ENCODE measurements around the gene IGF1R.

Gene IGF1R

DNA sequence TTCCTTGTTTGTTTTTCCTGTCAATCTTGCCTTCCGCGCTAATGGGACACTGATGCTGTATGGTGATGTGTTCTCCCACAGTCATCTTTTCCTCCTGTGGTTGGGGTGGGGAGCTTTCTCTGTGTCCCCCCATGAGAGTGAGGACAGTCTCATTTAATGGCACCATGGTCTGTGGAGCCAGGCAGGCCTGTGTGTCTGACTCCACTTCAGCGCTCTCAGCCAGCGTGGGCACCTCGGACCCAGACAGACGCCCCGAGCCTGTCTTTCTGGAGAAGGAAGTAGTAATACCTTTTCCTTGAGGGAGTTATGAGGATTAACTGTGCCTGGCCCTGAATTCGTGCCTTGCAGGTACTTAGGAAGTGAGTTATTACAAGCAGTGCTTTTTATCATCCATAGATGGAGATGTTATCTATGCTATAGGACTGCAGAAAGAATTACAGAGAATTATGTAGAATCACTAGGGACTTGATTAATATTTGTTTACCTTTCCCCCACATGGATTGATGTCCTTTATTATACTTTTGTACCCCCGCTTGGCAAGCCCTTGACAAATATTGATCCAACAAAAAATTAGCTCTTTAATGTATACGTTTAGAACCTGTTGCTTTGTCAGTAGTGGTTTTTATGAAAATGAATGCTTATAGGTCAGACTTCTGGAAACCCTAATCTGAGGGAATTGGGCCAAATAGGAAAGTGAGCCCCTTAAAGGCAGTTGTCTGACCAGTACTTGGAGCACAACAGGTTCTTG is 206.9 kb downstream of the IGF1R start:
- DNase-seq (ENCODE audit: low read depth in 1 of 2, low spot score in 1 of 2) = no peak

GRCh38 chr15:98855815-98856531 is 207.6 kb downstream of the IGF1R start:
- DNase-seq (ENCODE audit: low read depth in 1 of 2, low spot score in 1 of 2) = no peak

DNA sequence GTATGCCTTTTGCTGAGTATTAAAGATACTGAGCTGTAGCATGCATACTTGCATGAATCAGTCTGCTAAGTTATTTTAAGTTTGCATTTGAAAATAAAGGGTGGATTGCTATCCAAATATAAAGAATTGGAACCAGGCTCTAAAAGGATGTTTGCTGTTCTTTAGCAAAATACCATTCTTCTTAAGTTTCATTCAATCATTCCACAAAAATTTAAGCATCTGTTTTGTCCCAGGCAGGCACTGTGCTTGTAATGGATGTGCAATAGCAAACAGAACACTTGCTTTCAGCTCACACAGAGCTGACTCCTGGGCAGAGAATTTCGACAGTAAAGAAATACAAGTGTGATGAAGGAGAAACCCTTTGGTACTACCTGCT is 208.2 kb downstream of the IGF1R start:
- DNase-seq (ENCODE audit: low read depth in 1 of 2, low spot score in 1 of 2) = no peak

DNA sequence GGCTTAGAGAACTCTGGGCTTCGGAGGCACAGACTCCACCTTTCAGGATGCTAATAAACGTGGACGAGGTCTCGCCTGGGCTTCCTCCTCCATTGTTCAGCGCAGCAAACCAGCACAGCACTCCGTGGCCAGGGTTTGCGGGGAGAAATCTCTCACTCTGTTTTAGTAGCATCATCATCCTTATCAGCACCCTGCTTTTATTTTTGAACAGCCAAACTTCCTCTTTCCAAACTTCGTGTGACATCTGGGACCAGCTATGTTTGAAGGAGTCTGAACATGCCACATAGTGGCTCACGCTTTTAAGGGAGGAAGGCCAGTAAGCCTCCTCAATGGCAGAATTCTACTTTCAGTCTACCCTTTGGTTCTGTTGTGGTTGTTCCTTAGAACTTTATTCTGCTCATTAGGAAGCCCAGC is 210.3 kb downstream of the IGF1R start:
- no peak for DNase-seq (ENCODE audit: low read depth in 1 of 2, low spot score in 1 of 2)

- no peak for DNase-seq (ENCODE audit: low read depth in 1 of 2, low spot score in 1 of 2)
Measured at GRCh38 chr15:98859149-98859548, 210.8 kb downstream of the IGF1R start.

GRCh38 chr15:98860281-98861041 is 212.1 kb downstream of the IGF1R start:
- DNase-seq (ENCODE audit: low read depth in 1 of 2, low spot score in 1 of 2) = no peak

DNA sequence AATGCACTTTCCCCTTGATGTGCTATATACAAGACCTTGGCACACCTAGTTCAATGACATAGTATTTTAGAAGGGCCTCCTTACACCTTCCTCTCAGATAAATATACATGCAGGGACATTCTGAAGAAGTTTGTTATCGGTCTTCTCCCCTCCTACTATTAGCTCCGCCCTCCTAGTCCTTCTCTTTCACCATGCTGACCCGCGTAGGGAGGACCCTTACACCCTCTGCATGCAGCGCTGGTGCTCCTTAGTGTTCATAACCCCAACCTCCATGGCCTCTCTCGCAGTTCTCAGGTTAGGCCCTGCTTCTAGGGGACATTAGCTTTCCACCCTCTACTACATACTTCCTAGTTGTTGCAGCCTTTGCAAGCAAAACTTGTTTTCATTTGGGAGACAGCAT is 212.8 kb downstream of the IGF1R start:
- DNase-seq (ENCODE audit: low read depth in 1 of 2, low spot score in 1 of 2) = no peak

GRCh38 chr15:98863983-98864382 is 215.6 kb downstream of the IGF1R start:
- DNase-seq (ENCODE audit: low read depth in 1 of 2, low spot score in 1 of 2) = no peak

- peak; percentile 43 to 53 for DNase-seq (ENCODE audit: low read depth in 1 of 2, low spot score in 1 of 2)
Measured at GRCh38 chr15:98865397-98866339, 217.3 kb downstream of the IGF1R start.

- DNase-seq (ENCODE audit: low read depth in 1 of 2, low spot score in 1 of 2) = no peak
Measured at GRCh38 chr15:98866511-98866910, 218.2 kb downstream of the IGF1R start.

GRCh38 chr15:98868564-98868963 is 220.2 kb downstream of the IGF1R start:
- no peak for DNase-seq (ENCODE audit: low read depth in 1 of 2, low spot score in 1 of 2)

DNA sequence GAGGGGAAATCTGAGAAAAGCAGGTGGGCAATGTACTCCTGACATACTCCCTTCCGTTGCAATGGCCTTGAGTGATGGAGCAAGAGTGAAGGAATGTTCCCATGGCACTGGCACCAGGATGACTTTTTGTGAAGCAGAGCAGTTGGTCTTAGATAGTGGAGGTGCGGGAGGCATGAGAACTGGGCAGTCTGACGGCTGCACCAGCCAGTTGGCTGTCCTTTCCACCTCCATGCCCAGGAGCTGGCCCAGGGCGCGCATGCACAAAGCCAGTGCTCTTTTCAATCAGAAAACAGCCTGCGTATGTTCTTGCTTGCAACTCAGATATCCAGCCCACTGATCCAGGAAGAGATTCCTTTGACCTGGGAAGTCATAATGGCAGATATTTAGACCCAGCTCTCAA is 222.4 kb downstream of the IGF1R start:
- no peak for DNase-seq (ENCODE audit: low read depth in 1 of 2, low spot score in 1 of 2)

GRCh38 chr15:98872774-98873173 is 224.4 kb downstream of the IGF1R start:
- no peak for DNase-seq (ENCODE audit: low read depth in 1 of 2, low spot score in 1 of 2)

GRCh38 chr15:98873441-98874218 is 225.3 kb downstream of the IGF1R start:
- DNase-seq (ENCODE audit: low read depth in 1 of 2, low spot score in 1 of 2) = no peak

DNA sequence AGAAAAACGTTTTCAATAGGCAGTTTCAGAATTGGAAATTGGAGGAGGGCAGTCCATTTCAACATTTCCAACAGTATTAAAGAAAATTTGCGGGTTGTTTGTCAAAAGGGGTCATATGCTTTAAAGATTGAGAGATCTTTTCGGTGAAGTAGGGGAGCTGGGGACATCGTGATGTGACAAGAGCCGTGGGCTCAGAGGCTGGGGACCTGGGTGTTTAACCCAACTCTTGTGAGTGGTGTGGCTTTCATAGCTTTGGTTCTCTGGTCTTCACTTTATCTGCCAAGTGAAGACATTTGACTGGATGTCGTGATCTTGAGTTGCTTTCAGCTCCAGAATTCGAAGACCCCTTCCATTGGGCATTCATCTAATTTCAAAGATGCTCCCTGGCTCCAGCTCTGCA is 226.0 kb downstream of the IGF1R start:
- DNase-seq (ENCODE audit: low read depth in 1 of 2, low spot score in 1 of 2) = no peak

- no peak for DNase-seq (ENCODE audit: low read depth in 1 of 2, low spot score in 1 of 2)
Measured at GRCh38 chr15:98874773-98875172, 226.4 kb downstream of the IGF1R start.

GRCh38 chr15:98875309-98875708 is 227.0 kb downstream of the IGF1R start:
- DNase-seq (ENCODE audit: low read depth in 1 of 2, low spot score in 1 of 2) = no peak

DNA sequence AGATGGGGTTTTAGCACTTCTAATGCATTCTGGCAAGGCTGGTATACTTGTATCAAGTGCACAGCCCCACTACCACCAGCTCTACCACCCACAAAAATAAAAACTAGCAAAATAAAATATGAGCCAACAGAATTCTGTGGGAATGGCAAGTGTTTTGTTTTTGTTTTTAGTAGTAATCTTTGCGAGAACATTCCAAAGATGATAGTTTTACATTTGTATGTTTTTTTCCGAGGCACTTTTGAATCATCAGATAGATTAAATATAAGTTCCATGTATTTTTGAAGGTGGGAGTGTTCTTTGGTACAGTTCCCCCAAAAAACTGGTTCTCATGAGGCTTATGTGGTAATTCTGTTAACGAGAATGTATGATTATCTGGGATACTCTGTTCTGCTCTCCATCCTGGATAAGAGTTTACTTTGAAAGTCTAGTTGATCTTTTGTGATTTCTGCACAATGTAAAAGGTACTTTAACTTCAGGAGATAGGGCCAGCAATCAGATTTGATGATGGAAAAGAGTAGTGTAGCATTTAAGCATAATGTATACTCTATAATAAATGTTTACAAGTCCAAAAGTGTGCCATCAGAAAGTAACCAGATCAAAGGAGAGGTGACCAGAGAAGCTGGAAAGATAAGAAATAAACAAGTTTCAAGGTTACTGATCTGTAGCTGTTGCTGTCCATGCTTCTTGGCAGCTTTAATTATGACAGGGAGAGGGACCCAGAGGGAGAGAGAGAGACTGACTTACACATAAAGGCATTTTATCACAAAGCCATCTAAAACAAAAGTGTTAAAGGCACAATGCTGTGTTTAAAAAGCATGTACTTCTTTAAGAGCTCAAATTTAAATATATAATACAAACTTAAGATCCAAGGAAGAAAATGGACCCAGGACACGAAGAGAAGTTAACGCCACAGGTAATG is 228.4 kb downstream of the IGF1R start:
- DNase-seq (ENCODE audit: low read depth in 1 of 2, low spot score in 1 of 2) = no peak

DNA sequence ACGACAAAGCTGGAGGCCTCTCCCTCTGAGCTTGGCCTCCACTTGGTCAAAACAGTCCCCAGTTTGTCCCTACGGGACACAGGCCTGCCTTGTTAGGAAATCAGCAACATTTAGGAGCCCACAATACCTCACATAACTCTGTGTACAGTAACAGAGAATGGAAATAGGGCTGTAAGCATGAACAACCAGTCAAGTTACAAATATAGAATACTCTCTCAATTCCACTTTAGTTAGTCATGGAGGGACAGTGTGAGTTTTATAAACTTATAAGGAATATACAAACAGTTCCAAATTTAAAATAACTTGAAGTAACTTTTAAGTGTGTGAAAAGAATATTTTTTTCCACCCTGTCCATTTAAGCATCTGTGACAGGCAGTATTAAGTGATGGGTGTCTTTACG is 229.8 kb downstream of the IGF1R start:
- DNase-seq (ENCODE audit: low read depth in 1 of 2, low spot score in 1 of 2) = no peak

Measured in activated T-helper 1 cell treated with anti-CD3 and anti-CD28 coated beads, Interleukin-2, amount 50 U/mL, for 16 hours (primary cell).